HepG2 (cell line): ENCODE data around the gene CAD. TPM values are rescaled to one million over a fixed set of nuclear protein-coding genes. Genes with fewer than 3 reads are reported as not detected.

Source experiments
- HDAC6 ChIP-seq: fragments of 200-600 bp; sonication (generic); IDR thresholded peaks from 2 replicates; pipeline ENCODE4 v1.7.0; 2017; ENCODE audit warnings: mild to moderate bottlenecking, antibody characterized with exemption, low read length, low read depth
- KLF6 ChIP-seq: IDR thresholded peaks from 2 replicates; pipeline ENCODE4 v1.8.0; 2016; ENCODE audit warnings: missing biosample characterization, missing genetic modification reagents
- RFX5 ChIP-seq: IDR thresholded peaks from 2 replicates; pipeline ENCODE4 v1.6.1; 2011; ENCODE audit warnings: low read depth, low read length, improper control_type of control experiment
- TARDBP ChIP-seq: sonication (generic); formaldehyde crosslinking; IDR thresholded peaks from 2 replicates; pipeline ENCODE4 v1.8.0; 2022; ENCODE audit warnings: mild to moderate bottlenecking, missing genetic modification reagents
- TP53 ChIP-seq: sonication (generic); formaldehyde crosslinking; conservative IDR thresholded peaks from 2 replicates; pipeline ENCODE4 v1.4.0; 2020; ENCODE audit warnings: missing genetic modification reagents
- TRIM22 ChIP-seq: fragments of 450-650 bp; IDR thresholded peaks from 2 replicates; pipeline ENCODE4 v1.6.1; 2017
- ZBTB49 ChIP-seq: sonication (generic); formaldehyde crosslinking; IDR thresholded peaks from 2 replicates; pipeline ENCODE4 v1.4.0; 2020; ENCODE audit warnings: missing genetic modification reagents, borderline replicate concordance
- ZNF121 ChIP-seq: sonication (generic); formaldehyde crosslinking; IDR thresholded peaks from 2 replicates; pipeline ENCODE4 v1.5.0; 2020; ENCODE audit warnings: mild to moderate bottlenecking, missing genetic modification reagents
- ZNF558 ChIP-seq: sonication (generic); formaldehyde crosslinking; IDR thresholded peaks from 2 replicates; pipeline ENCODE4 v1.9.0; 2022; ENCODE audit warnings: mild to moderate bottlenecking, missing genetic modification reagents, borderline replicate concordance
- ZNF678 ChIP-seq: sonication (generic); formaldehyde crosslinking; IDR thresholded peaks from 2 replicates; pipeline ENCODE4 v1.4.0; 2020; ENCODE audit warnings: mild to moderate bottlenecking, missing genetic modification reagents
- ZNF740 ChIP-seq: sonication (generic); formaldehyde crosslinking; IDR thresholded peaks from 2 replicates; pipeline ENCODE4 v1.4.0; 2020; ENCODE audit warnings: missing genetic modification reagents
- polyA plus RNA-seq, 8 experiments: library from polyadenylated mRNA; depleted of rRNA in 3 of 8; stranded (reverse) in 7 of 8; unstranded in 1 of 8; fragments of >200 nt; fragmentation: Illumina TruSeq in 4 of 8; extraction: Trizol in 4 of 8; gene quantifications; 2 replicates each; pipeline versions ENCODE4 v1.2.1 to v1.2.3, GENCODE V29; 2011 to 2016; ENCODE audit warnings: low read depth in 4 of 8, missing spikeins in 1 of 8, mixed read lengths in 1 of 8; ENCODE audit not compliant: insufficient read depth in 1 of 8
- total RNA-seq, 5 experiments: library from RNA; depleted of rRNA; stranded (reverse); fragments of >200 nt; fragmentation: Illumina TruSeq; extraction: Trizol; gene quantifications; 2 replicates each; pipeline ENCODE4 v1.2.3, GENCODE V29; 2016; ENCODE audit warnings: low read depth in 1 of 5
- TF ChIP-seq, protein P1 (sequence below): sonication (generic); formaldehyde crosslinking; IDR thresholded peaks from 2 replicates; pipeline ENCODE4 v1.4.0; 2020; ENCODE audit warnings: low read depth, missing genetic modification reagents
- TF ChIP-seq, protein P2 (sequence below): sonication (generic); formaldehyde crosslinking; IDR thresholded peaks from 2 replicates; pipeline ENCODE4 v1.4.0; 2020; ENCODE audit warnings: missing genetic modification reagents; ENCODE audit errors: not compliant biosample characterization
- TF ChIP-seq, protein P3 (sequence below): sonication (generic); formaldehyde crosslinking; IDR thresholded peaks from 2 replicates; pipeline ENCODE4 v1.4.0; 2020; ENCODE audit warnings: missing genetic modification reagents, borderline replicate concordance
- TF ChIP-seq, protein P4 (sequence below): sonication (generic); formaldehyde crosslinking; IDR thresholded peaks from 2 replicates; pipeline ENCODE4 v1.4.0; 2020; ENCODE audit warnings: mild to moderate bottlenecking, low read depth, missing genetic modification reagents

CAD gene
- total and polyA plus RNA-seq, 2 of the 13 experiments (the other 11 are each of a cell fraction or from before 2014, with no cell fraction given) = 21.7 to 37.0 TPM

DNA sequence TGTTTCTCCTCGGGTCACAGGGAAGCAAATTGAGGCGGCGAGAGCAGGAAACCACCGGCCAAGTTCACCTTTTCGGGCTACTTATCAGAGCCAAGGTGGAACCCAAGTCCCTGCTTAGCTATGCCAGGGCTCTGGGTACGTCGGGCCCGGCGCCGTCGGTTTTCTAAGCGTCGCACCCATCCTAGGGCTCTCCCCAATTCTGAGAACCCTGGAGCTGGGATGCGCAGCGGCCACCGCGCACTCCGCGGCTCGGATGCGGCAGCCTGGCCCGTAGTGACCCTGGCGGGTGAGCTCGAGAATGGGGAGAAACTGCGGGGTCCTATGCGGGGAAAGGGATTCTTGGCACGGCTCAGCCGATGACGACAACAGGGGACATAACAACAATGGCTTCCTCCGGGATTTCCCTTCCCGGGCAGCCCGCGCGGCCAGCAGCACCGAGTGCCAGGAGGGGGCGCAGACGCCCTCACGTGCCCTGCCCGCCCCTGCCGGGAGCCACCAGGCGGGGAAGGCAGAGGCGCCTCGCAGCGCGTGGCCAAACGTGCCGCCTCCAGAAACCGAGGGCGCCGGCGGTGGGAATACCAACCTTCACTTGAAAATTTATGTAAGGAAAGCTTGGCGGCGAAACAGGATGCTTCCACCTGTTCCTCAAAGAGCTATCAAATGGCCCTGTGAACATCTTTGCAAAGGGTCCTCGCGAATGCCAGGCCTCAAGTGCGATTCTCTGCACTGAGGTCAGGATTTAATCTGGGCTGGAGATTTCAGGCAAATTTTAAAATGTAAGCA, 47.8 kb downstream of the CAD start (continued):
- TF ChIP-seq TARDBP (CRISPR knock-in tag) (0 out of 2 replicates have a peak, but pooled peaks have one; percentile 32), ZNF558 (no peak; the same call in 1 of the 2 replicates), TRIM22 (no peak), ZBTB49 (CRISPR knock-in tag) (no peak), ZNF121 (CRISPR knock-in tag) (peak; percentile 76), ZNF740 (CRISPR knock-in tag) (0 out of 2 replicates have a peak, but pooled peaks have one; percentile 55), RFX5 (no peak), TP53 (CRISPR knock-in tag) (no peak), ZNF678 (CRISPR knock-in tag) (no peak), HDAC6 (no peak), KLF6 (CRISPR knock-in tag) (peak; percentile 86)
- TF ChIP-seq, protein P1, sequence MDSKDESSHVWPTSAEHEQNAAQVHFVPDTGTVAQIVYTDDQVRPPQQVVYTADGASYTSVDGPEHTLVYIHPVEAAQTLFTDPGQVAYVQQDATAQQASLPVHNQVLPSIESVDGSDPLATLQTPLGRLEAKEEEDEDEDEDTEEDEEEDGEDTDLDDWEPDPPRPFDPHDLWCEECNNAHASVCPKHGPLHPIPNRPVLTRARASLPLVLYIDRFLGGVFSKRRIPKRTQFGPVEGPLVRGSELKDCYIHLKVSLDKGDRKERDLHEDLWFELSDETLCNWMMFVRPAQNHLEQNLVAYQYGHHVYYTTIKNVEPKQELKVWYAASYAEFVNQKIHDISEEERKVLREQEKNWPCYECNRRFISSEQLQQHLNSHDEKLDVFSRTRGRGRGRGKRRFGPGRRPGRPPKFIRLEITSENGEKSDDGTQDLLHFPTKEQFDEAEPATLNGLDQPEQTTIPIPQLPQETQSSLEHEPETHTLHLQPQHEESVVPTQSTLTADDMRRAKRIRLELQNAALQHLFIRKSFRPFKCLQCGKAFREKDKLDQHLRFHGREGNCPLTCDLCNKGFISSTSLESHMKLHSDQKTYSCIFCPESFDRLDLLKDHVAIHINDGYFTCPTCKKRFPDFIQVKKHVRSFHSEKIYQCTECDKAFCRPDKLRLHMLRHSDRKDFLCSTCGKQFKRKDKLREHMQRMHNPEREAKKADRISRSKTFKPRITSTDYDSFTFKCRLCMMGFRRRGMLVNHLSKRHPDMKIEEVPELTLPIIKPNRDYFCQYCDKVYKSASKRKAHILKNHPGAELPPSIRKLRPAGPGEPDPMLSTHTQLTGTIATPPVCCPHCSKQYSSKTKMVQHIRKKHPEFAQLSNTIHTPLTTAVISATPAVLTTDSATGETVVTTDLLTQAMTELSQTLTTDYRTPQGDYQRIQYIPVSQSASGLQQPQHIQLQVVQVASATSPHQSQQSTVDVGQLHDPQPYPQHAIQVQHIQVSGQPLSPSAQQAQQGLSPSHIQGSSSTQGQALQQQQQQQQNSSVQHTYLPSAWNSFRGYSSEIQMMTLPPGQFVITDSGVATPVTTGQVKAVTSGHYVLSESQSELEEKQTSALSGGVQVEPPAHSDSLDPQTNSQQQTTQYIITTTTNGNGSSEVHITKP (CRISPR knock-in tag) = 0 out of 2 replicates have a peak, but pooled peaks have one; percentile 31
- TF ChIP-seq, protein P2, sequence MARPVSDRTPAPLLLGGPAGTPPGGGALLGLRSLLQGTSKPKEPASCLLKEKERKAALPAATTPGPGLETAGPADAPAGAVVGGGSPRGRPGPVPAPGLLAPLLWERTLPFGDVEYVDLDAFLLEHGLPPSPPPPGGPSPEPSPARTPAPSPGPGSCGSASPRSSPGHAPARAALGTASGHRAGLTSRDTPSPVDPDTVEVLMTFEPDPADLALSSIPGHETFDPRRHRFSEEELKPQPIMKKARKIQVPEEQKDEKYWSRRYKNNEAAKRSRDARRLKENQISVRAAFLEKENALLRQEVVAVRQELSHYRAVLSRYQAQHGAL (CRISPR knock-in tag) = peak; percentile 68
- TF ChIP-seq, protein P3, sequence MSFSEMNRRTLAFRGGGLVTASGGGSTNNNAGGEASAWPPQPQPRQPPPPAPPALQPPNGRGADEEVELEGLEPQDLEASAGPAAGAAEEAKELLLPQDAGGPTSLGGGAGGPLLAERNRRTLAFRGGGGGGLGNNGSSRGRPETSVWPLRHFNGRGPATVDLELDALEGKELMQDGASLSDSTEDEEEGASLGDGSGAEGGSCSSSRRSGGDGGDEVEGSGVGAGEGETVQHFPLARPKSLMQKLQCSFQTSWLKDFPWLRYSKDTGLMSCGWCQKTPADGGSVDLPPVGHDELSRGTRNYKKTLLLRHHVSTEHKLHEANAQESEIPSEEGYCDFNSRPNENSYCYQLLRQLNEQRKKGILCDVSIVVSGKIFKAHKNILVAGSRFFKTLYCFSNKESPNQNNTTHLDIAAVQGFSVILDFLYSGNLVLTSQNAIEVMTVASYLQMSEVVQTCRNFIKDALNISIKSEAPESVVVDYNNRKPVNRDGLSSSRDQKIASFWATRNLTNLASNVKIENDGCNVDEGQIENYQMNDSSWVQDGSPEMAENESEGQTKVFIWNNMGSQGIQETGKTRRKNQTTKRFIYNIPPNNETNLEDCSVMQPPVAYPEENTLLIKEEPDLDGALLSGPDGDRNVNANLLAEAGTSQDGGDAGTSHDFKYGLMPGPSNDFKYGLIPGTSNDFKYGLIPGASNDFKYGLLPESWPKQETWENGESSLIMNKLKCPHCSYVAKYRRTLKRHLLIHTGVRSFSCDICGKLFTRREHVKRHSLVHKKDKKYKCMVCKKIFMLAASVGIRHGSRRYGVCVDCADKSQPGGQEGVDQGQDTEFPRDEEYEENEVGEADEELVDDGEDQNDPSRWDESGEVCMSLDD (CRISPR knock-in tag) = no peak; the same call in 1 of the 2 replicates
- TF ChIP-seq, protein P4, sequence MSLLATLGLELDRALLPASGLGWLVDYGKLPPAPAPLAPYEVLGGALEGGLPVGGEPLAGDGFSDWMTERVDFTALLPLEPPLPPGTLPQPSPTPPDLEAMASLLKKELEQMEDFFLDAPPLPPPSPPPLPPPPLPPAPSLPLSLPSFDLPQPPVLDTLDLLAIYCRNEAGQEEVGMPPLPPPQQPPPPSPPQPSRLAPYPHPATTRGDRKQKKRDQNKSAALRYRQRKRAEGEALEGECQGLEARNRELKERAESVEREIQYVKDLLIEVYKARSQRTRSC = no peak
